Measurements from ENCODE around the gene RECK. TPM values are rescaled to one million over a fixed set of nuclear protein-coding genes. Genes with fewer than 3 reads are reported as not detected.

RECK gene
- total RNA-seq, 1 experiment from 2014 or later: 11.7 TPM

DNA sequence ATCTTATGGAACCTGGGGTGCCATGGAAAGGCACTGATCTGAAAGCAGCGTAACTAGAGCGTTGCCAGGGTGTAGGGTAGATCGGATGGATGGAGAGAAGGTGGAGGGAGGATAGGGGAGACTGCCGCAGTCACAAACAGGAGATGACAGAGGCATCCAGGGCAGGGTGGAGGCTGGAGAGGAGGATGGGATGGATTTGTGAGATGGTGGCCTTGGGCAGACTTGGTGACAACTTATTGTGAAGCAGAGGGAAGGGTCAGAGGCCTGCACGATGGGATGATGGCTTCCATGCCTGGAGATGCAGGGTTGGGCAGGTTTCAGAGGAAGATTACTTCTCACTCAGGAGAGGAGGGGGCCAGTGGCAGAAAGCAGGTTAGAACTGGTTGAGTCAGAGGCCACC lies 102.2 kb downstream of the RECK start:
- no peak for DNase-seq
- Histone ChIP-seq H3K27me3 (ENCODE audit: control insufficient read depth, insufficient read depth, low read length) (peaks cover 45% of the 10 kb centered on the region), H3K36me3 (replicated peaks; ENCODE audit: control insufficient read depth, insufficient read depth, low read length) (no peaks in the 10 kb centered on the region), H3K4me3 (ENCODE audit: insufficient read depth, low read depth, low read length) (no peak overlapping the region)

GRCh38 chr9:36140086-36141084 lies 103.7 kb downstream of the RECK start:
- DNase-seq: no peak
- Histone ChIP-seq H3K27me3 (ENCODE audit: control insufficient read depth, insufficient read depth, low read length) (peaks cover 37% of the 10 kb centered on the region), H3K36me3 (replicated peaks; ENCODE audit: control insufficient read depth, insufficient read depth, low read length) (no peaks in the 10 kb centered on the region), H3K4me3 (ENCODE audit: insufficient read depth, low read depth, low read length) (no peak overlapping the region)

- DNase-seq: peak; percentile 76
- no peaks in the 10 kb centered on the region for H3K36me3 ChIP-seq (replicated peaks; ENCODE audit: control insufficient read depth, insufficient read depth, low read length)
- no peak overlapping the region for H3K4me3 ChIP-seq (ENCODE audit: insufficient read depth, low read depth, low read length)
- peaks cover 28% of the 10 kb centered on the region for H3K27me3 ChIP-seq (ENCODE audit: control insufficient read depth, insufficient read depth, low read length)
Observed at GRCh38 chr9:36141288-36141687, 104.6 kb downstream of the RECK start.

- Histone ChIP-seq H3K36me3 (replicated peaks; ENCODE audit: control insufficient read depth, insufficient read depth, low read length) (no peaks in the 10 kb centered on the region), H3K27me3 (ENCODE audit: control insufficient read depth, insufficient read depth, low read length) (peaks cover 24% of the 10 kb centered on the region), H3K4me3 (ENCODE audit: insufficient read depth, low read depth, low read length) (no peak overlapping the region)
- no peak for DNase-seq
Observed at GRCh38 chr9:36141761-36142160, 105.0 kb downstream of the RECK start.

GRCh38 chr9:36142510-36143244 lies 106.0 kb downstream of the RECK start:
- Histone ChIP-seq H3K27me3 (ENCODE audit: control insufficient read depth, insufficient read depth, low read length) (peaks cover 15% of the 10 kb centered on the region), H3K4me3 (ENCODE audit: insufficient read depth, low read depth, low read length) (no peak overlapping the region), H3K36me3 (replicated peaks; ENCODE audit: control insufficient read depth, insufficient read depth, low read length) (no peaks in the 10 kb centered on the region)
- no peak for DNase-seq

GRCh38 chr9:36143245-36143641 lies 106.5 kb downstream of the RECK start:
- Histone ChIP-seq H3K27me3 (ENCODE audit: control insufficient read depth, insufficient read depth, low read length) (peaks cover 11% of the 10 kb centered on the region), H3K36me3 (replicated peaks; ENCODE audit: control insufficient read depth, insufficient read depth, low read length) (no peaks in the 10 kb centered on the region), H3K4me3 (ENCODE audit: insufficient read depth, low read depth, low read length) (no peak overlapping the region)
- no peak for DNase-seq

DNA sequence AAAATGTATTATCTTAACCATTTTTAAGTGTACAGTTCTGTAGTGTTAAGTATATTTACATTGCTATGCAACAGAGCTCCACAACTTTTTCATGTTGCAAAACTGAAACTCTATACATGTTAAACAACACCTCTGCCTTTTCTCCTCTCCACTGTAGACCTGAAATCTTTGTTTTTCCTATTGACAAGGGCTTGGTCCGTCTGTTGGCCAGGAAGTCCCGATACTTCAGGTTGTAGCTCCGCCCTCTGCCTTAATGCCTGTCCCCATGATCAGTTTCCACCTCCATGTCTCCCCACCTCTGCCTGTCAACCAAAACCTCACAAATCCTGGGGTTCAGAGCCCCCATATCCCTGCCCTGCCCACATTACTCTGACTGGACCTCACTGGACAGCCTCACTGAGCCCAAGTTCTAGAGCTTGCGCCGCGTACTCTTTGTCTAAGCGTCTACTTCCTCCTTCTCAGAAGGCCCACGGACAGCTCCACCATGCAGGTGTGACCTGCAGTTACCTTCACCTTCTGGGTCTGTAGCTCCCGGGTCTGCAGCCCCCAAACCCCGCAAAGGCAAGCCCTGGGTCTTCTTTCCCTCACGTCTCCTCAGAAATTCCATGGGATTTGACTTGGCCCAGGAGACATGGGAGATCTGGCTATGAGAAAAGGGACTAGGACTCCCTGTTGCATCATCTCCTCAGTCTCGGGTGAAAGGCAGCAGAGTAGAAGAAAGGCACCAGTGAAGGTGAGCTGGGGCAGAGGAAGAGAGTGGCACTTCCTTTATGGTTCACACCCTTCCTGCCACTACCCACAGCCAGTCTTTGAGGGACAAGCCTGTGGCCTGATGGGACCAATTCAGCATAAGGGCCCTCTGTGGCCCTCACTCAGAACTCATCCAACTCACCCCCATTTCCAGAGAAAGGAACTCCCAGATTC lies 107.9 kb downstream of the RECK start:
- Histone ChIP-seq H3K4me3 (ENCODE audit: insufficient read depth, low read depth, low read length) (no peak overlapping the region), H3K27me3 (ENCODE audit: control insufficient read depth, insufficient read depth, low read length) (no peaks in the 10 kb centered on the region; the same call in 1 of the 2 replicates), H3K36me3 (replicated peaks; ENCODE audit: control insufficient read depth, insufficient read depth, low read length) (no peaks in the 10 kb centered on the region; the same call in 1 of the 2 replicates)
- DNase-seq: no peak

GRCh38 chr9:36145970-36146369 lies 109.3 kb downstream of the RECK start:
- DNase-seq: no peak
- Histone ChIP-seq H3K36me3 (replicated peaks; ENCODE audit: control insufficient read depth, insufficient read depth, low read length) (no peaks in the 10 kb centered on the region; the same call in 1 of the 2 replicates), H3K27me3 (ENCODE audit: control insufficient read depth, insufficient read depth, low read length) (no peaks in the 10 kb centered on the region)

DNA sequence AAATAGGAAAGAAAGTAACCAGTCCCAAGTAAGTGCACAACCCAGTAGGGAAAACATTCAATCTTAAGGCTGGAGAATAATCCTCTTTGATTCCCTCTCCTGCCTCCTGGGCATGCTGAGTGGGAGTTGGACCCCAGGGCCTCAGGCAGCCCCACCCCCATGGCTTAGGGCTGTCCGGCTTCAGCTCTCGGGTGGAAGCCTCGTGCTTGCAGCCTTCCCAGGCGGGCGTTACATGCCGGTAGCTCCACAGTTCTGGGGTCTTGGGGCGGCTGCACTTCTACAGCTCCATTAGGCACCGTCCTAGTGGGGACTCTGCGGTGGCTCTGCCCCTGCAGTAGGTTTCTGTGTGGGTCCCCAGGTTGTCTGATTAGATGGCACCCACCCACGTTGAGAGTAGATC lies 109.9 kb downstream of the RECK start:
- no peaks in the 10 kb centered on the region for H3K27me3 ChIP-seq (ENCODE audit: control insufficient read depth, insufficient read depth, low read length)
- DNase-seq: peak; percentile 31
- no peaks in the 10 kb centered on the region; the same call in 1 of the 2 replicates for H3K36me3 ChIP-seq (replicated peaks; ENCODE audit: control insufficient read depth, insufficient read depth, low read length)

More at GRCh38 chr9:36145970-36146369, 109.3 kb downstream of the RECK start:
- H3K4me3 ChIP-seq (ENCODE audit: insufficient read depth, low read depth, low read length): no peak overlapping the region

GRCh38 chr9:36147441-36148175 lies 110.9 kb downstream of the RECK start:
- Histone ChIP-seq H3K36me3 (replicated peaks; ENCODE audit: control insufficient read depth, insufficient read depth, low read length) (no peaks in the 10 kb centered on the region; the same call in 1 of the 2 replicates), H3K4me3 (ENCODE audit: insufficient read depth, low read depth, low read length) (no peak overlapping the region), H3K27me3 (ENCODE audit: control insufficient read depth, insufficient read depth, low read length) (no peaks in the 10 kb centered on the region)
- no peak for DNase-seq

More for the DNA sequence above, 109.9 kb downstream of the RECK start:
- no peak overlapping the region for H3K4me3 ChIP-seq (ENCODE audit: insufficient read depth, low read depth, low read length)

DNA sequence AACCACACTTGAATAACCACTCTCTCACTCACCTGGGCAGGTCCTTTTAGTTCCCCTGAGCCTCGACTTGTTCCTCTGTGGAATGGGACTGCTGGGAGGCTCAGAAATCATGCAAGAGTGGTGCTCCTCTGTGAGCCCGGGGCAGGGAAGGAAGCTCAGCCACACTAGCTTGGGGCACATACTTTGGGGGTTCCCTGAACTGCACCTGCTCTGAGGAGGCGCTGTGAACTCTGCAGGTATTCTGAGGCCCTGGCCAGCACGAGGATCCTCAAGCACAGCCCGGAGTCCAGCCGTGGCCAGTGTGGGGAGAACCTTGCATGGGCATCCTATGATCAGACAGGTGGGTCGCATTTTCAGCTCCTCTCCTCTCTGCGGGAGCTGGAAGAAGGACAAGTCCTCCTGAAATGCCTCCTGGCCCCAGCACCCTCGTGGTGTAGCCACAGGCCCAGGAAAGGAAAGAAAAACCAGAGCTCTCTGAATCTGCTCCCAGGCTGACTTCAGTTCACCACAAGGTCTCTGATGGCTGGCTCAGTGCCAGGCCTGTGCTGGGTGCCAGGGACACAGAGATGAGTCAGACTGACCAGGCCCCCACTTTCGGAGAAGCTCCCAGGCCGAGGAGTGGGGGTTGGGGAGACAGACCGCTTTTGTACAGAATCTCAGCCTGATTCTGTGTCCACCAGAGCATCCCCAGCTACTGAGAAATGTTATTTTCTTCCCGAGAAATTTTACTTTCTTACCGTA lies 111.8 kb downstream of the RECK start:
- H3K27me3 ChIP-seq (ENCODE audit: control insufficient read depth, insufficient read depth, low read length): no peaks in the 10 kb centered on the region
- DNase-seq: no peak
- no peaks in the 10 kb centered on the region; the same call in 1 of the 2 replicates for H3K36me3 ChIP-seq (replicated peaks; ENCODE audit: control insufficient read depth, insufficient read depth, low read length)
- no peak overlapping the region for H3K4me3 ChIP-seq (ENCODE audit: insufficient read depth, low read depth, low read length)

GRCh38 chr9:36149197-36149596 lies 112.5 kb downstream of the RECK start:
- no peak overlapping the region for H3K4me3 ChIP-seq (ENCODE audit: insufficient read depth, low read depth, low read length)
- no peaks in the 10 kb centered on the region; the same call in 1 of the 2 replicates for H3K36me3 ChIP-seq (replicated peaks; ENCODE audit: control insufficient read depth, insufficient read depth, low read length)
- H3K27me3 ChIP-seq (ENCODE audit: control insufficient read depth, insufficient read depth, low read length): no peaks in the 10 kb centered on the region
- DNase-seq: peak; percentile 32
